Endodermal cell (in vitro differentiated cells): ENCODE measurements around the gene PCYT1A. TPM values are rescaled to one million over a fixed set of nuclear protein-coding genes. Genes with fewer than 3 reads are reported as not detected.

Experiments
- DNase-seq: peaks from one replicate; pipeline ENCODE4 v3.0.0-alpha.2; 2017
- H3K27ac ChIP-seq: 2 replicates; pipeline ENCODE4 v1.5.1; 2013; ENCODE audit warnings: mild to moderate bottlenecking, low read depth, low read length, moderate library complexity
- H3K27me3 ChIP-seq: 2 replicates; pipeline ENCODE4 v1.6.1; 2013; ENCODE audit warnings: mild to moderate bottlenecking, low read length, moderate library complexity; ENCODE audit not compliant: insufficient read depth, control insufficient read depth, poor library complexity, severe bottlenecking
- H3K36me3 ChIP-seq: 2 replicates; pipeline ENCODE4 v1.7.0; 2013; ENCODE audit warnings: mild to moderate bottlenecking, low read length, moderate library complexity; ENCODE audit not compliant: control insufficient read depth, insufficient read depth
- H3K4me1 ChIP-seq: one replicate; pipeline ENCODE4 v1.7.0; 2013; ENCODE audit warnings: low read length; ENCODE audit not compliant: control insufficient read depth, insufficient read depth
- H3K4me3 ChIP-seq: 2 replicates; pipeline ENCODE4 v1.5.1; 2013; ENCODE audit warnings: mild to moderate bottlenecking, low read length, moderate library complexity
- H3K9ac ChIP-seq: 2 replicates; pipeline ENCODE4 v1.6.1; 2013; ENCODE audit warnings: mild to moderate bottlenecking, low read length, moderate library complexity; ENCODE audit not compliant: poor library complexity, severe bottlenecking; ENCODE audit errors: extremely low read depth
- H3K9me3 ChIP-seq: 2 replicates; pipeline ENCODE4 v1.6.1; 2013; ENCODE audit warnings: mild to moderate bottlenecking, low read length, moderate library complexity; ENCODE audit not compliant: control insufficient read depth
- H3K27ac Mint-ChIP-seq: 2 replicates; pipeline ENCODE4 v1.8.0; 2020; ENCODE audit warnings: mixed read lengths
- H3K27me3 Mint-ChIP-seq: 2 replicates; pipeline ENCODE4 v1.8.0; 2021; ENCODE audit warnings: mild to moderate bottlenecking, mixed read lengths; ENCODE audit not compliant: insufficient read depth
- H3K36me3 Mint-ChIP-seq: 2 replicates; pipeline ENCODE4 v1.8.0; 2020; ENCODE audit warnings: low read depth, mixed read lengths
- H3K4me1 Mint-ChIP-seq: 2 replicates; pipeline ENCODE4 v1.8.0; 2020; ENCODE audit warnings: mixed read lengths
- H3K4me3 Mint-ChIP-seq: 2 replicates; pipeline ENCODE4 v1.8.0; 2020; ENCODE audit warnings: mild to moderate bottlenecking, moderate library complexity, mixed read lengths
- H3K9me3 Mint-ChIP-seq: 2 replicates; pipeline ENCODE4 v1.8.0; 2020; ENCODE audit warnings: mild to moderate bottlenecking, mixed read lengths
- WGBS, 2 experiments: methylation state at CpG; one replicate each; pipeline versions ENCODE4 v1.1.5 to v1.1.7; 2013; ENCODE audit warnings: missing lambda C conversion rate in 2 of 2, mixed read lengths in 1 of 2; ENCODE audit not compliant: insufficient coverage in 1 of 2, insufficient read length in 1 of 2; 5-methylcytosine and 5-hydroxymethylcytosine counted together
- total RNA-seq, 2 donors: library from RNA; stranded (reverse); fragmentation: NEBNext Ultra II Directional in 1 of 2; extraction: Animal tissue kit (Norgen Biotek cat#: 25700) in 1 of 2; gene quantifications; 2 replicates in 1 of 2; 3 replicates in 1 of 2; pipeline ENCODE4 v1.2.1, GENCODE V29; 2021
- TF ChIP-seq, protein P1 (sequence below): fragments of 200-600 bp; sonication (generic); conservative IDR thresholded peaks from 2 replicates; pipeline ENCODE4 v1.5.0; 2021; ENCODE audit warnings: antibody characterized with exemption, mild to moderate bottlenecking

Gene PCYT1A
- total RNA-seq, 2 donors from 2014 or later, result 30.2 to 32.5 TPM

GRCh38 chr3:196216681-196217211 is 70.8 kb downstream of the PCYT1A start:
- Mint-ChIP-seq H3K4me3 (peak overlapping the region; percentile 47), H3K27me3 (peaks cover 6% of the 10 kb centered on the region), H3K36me3 (no peaks in the 10 kb centered on the region), H3K9me3 (no peaks in the 10 kb centered on the region), H3K27ac (no peak overlapping the region), H3K4me1 (peaks cover 9% of the 10 kb centered on the region)
- peak; percentile 76 for DNase-seq
- Histone ChIP-seq H3K4me3 (no peak overlapping the region), H3K27me3 (no peaks in the 10 kb centered on the region), H3K9me3 (no peaks in the 10 kb centered on the region), H3K4me1 (peaks cover 6% of the 10 kb centered on the region), H3K27ac (no peak overlapping the region), H3K36me3 (no peaks in the 10 kb centered on the region), H3K9ac (no peak overlapping the region)
- 67 to 75% methylated on average over 14 to 25 of the region's 25 CpGs for WGBS, 2 experiments
- TF ChIP-seq, protein P1, sequence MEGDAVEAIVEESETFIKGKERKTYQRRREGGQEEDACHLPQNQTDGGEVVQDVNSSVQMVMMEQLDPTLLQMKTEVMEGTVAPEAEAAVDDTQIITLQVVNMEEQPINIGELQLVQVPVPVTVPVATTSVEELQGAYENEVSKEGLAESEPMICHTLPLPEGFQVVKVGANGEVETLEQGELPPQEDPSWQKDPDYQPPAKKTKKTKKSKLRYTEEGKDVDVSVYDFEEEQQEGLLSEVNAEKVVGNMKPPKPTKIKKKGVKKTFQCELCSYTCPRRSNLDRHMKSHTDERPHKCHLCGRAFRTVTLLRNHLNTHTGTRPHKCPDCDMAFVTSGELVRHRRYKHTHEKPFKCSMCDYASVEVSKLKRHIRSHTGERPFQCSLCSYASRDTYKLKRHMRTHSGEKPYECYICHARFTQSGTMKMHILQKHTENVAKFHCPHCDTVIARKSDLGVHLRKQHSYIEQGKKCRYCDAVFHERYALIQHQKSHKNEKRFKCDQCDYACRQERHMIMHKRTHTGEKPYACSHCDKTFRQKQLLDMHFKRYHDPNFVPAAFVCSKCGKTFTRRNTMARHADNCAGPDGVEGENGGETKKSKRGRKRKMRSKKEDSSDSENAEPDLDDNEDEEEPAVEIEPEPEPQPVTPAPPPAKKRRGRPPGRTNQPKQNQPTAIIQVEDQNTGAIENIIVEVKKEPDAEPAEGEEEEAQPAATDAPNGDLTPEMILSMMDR, result no peak

GRCh38 chr3:196216089-196216564 is 71.4 kb downstream of the PCYT1A start, which contains the start of gene SLC51A:
TSS of gene SLC51A (plus strand) at chr3:196216534. CDS start at chr3:196216713, 179 bp downstream.
- H3K27ac ChIP-seq, result no peak within 1 kb of the TSS
- H3K4me3 ChIP-seq, result no peak within 1 kb of the TSS
- peaks cover 9% of the 10 kb centered on the region for H3K4me1 Mint-ChIP-seq
- H3K9me3 Mint-ChIP-seq, result no peaks in the 10 kb centered on the region
- 78 to 91% methylated on average over 9 to 15 of the region's 15 CpGs for WGBS, 2 experiments
- TF ChIP-seq, protein P1, result no peak
- H3K4me1 ChIP-seq, result peaks cover 6% of the 10 kb centered on the region
- peak; percentile 86 for DNase-seq
- peaks cover 6% of the 10 kb centered on the region for H3K27me3 Mint-ChIP-seq
- H3K36me3 ChIP-seq, result no peaks in the 10 kb centered on the region
- H3K27ac Mint-ChIP-seq, result no peak within 1 kb of the TSS
- H3K4me3 Mint-ChIP-seq, result peak within 1 kb of the TSS; percentile 47
- no peaks in the 10 kb centered on the region for H3K9me3 ChIP-seq
- H3K27me3 ChIP-seq, result no peaks in the 10 kb centered on the region
- H3K36me3 Mint-ChIP-seq, result no peaks in the 10 kb centered on the region
- no peak within 1 kb of the TSS for H3K9ac ChIP-seq

DNA sequence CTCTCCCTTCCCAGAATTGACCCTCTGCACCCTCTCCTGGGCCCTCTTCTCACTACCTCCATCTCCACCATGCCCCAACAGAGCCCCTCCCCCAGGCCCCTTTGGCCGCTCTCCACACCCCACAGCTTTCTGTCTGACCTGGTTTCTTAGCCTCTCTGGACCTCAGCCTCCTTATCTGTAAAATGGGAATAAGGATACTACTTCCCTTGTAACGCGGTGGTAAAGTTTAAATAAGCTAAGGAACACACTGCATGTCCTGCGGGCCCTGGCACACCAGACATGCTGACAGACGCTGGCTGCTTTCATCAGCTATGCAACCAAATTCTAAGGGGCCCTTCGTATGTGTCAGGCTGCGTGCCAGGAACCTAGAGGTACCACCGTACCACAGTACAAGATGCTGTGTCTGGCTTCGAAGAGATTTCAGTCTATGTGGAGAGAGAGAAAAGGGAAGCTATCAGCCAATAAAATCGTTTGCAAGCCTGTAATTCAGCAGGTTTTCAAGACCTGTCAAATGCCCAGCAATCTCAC is 72.0 kb downstream of the PCYT1A start:
- Histone ChIP-seq H3K4me3 (no peak overlapping the region), H3K9ac (no peak overlapping the region), H3K4me1 (peaks cover 6% of the 10 kb centered on the region), H3K27ac (no peak overlapping the region), H3K27me3 (no peaks in the 10 kb centered on the region), H3K9me3 (no peaks in the 10 kb centered on the region), H3K36me3 (no peaks in the 10 kb centered on the region)
- Mint-ChIP-seq H3K27me3 (peaks cover 10% of the 10 kb centered on the region), H3K36me3 (no peaks in the 10 kb centered on the region), H3K4me1 (peaks cover 9% of the 10 kb centered on the region), H3K4me3 (no peak overlapping the region), H3K27ac (no peak overlapping the region), H3K9me3 (no peaks in the 10 kb centered on the region)
- TF ChIP-seq, protein P1, result no peak
- no peak for DNase-seq
- 90 to 95% methylated on average over 7 to 10 of the region's 10 CpGs for WGBS, 2 experiments
